SU-DHL-6 (cell line): Measurements from ENCODE around the gene SOX21.

Experiments
- H2AFZ ChIP-seq: fragments of 200-600 bp; sonication (generic); 2 replicates; pipeline ENCODE4 v1.6.1; 2014; ENCODE audit warnings: low read depth, mild to moderate bottlenecking, moderate library complexity, mixed read lengths, antibody characterized with exemption, low read length; ENCODE audit not compliant: severe bottlenecking
- H3F3A ChIP-seq: fragments of 200-600 bp; shearing (Covaris generic); 2 replicates; pipeline ENCODE4 v1.6.0; 2016; ENCODE audit warnings: antibody characterized with exemption, mild to moderate bottlenecking; ENCODE audit not compliant: insufficient read depth
- H3K27ac ChIP-seq: fragments of 200-600 bp; sonication (generic); 2 replicates; pipeline ENCODE4 v1.5.1; 2016; ENCODE audit warnings: low read depth, mild to moderate bottlenecking, low read length, moderate library complexity, mixed read lengths
- H3K27me3 ChIP-seq: fragments of 200-600 bp; sonication (generic), shearing (Covaris generic); 2 replicates; pipeline ENCODE4 v1.6.0; 2014; ENCODE audit warnings: mild to moderate bottlenecking, low read length
- H3K36me3 ChIP-seq: fragments of 200-600 bp; sonication (generic); 2 replicates; pipeline ENCODE4 v1.6.1; 2014; ENCODE audit warnings: mild to moderate bottlenecking, low read length, mixed read lengths
- H3K4me2 ChIP-seq: fragments of 300-600, 200-600 bp; shearing (Covaris generic), sonication (generic); 2 replicates; pipeline ENCODE4 v1.6.0; 2014; ENCODE audit warnings: low read length, low read depth, mild to moderate bottlenecking; ENCODE audit not compliant: poor library complexity, severe bottlenecking
- H3K4me3 ChIP-seq: fragments of 200-600 bp; sonication (generic); 2 replicates; pipeline ENCODE4 v1.5.1; 2014; ENCODE audit warnings: antibody characterized with exemption, low read length, mild to moderate bottlenecking, mixed read lengths; ENCODE audit not compliant: insufficient read depth, poor library complexity, severe bottlenecking
- H3K79me2 ChIP-seq: fragments of 200-600 bp; sonication (generic); 2 replicates; pipeline ENCODE4 v1.6.1; 2014; ENCODE audit warnings: mild to moderate bottlenecking, low read length, moderate library complexity; ENCODE audit not compliant: insufficient read depth
- H3K9ac ChIP-seq: fragments of 200-600 bp; sonication (generic); 2 replicates; pipeline ENCODE4 v1.7.0; 2014; ENCODE audit warnings: mild to moderate bottlenecking, low read length
- H3K9me2 ChIP-seq: fragments of 200-600 bp; sonication (generic); replicated peaks from 2 replicates; pipeline ENCODE4 v1.6.1; 2014; ENCODE audit warnings: low read length; ENCODE audit not compliant: insufficient read depth
- H3K9me3 ChIP-seq: fragments of 200-600 bp; sonication (generic); 2 replicates; pipeline ENCODE4 v1.6.1; 2014; ENCODE audit warnings: low read length, mixed read lengths; ENCODE audit not compliant: insufficient read depth
- H4K20me1 ChIP-seq: fragments of 200-600 bp; sonication (generic); 2 replicates; pipeline ENCODE4 v1.6.1; 2014; ENCODE audit warnings: low read depth, mild to moderate bottlenecking, antibody characterized with exemption, low read length, moderate library complexity, mixed read lengths
- CTCF ChIP-seq: fragments of 200-600 bp; sonication (generic); IDR thresholded peaks from one replicate; pipeline ENCODE4 v1.5.1; 2017; ENCODE audit warnings: antibody characterized with exemption, mild to moderate bottlenecking, low read length, moderate library complexity; ENCODE audit not compliant: insufficient read depth, poor library complexity, severe bottlenecking
- EZH2phosphoT487 ChIP-seq: fragments of 200-600 bp; sonication (generic), shearing (Covaris generic); conservative IDR thresholded peaks from 2 replicates; pipeline ENCODE4 v1.6.1; 2018; ENCODE audit warnings: mild to moderate bottlenecking, antibody characterized with exemption, low read length, moderate library complexity, mixed read lengths

Gene SOX21

GRCh38 chr13:94703721-94704314 lies 8.5 kb downstream of the SOX21 start:
- Histone ChIP-seq H3K9ac (no peak overlapping the region), H3K9me2 (no peaks in the 10 kb centered on the region), H3K27ac (no peak overlapping the region), H3F3A (no peaks in the 10 kb centered on the region), H2AFZ (no peak overlapping the region), H3K4me2 (no peak overlapping the region), H3K4me3 (no peak overlapping the region), H3K36me3 (no peaks in the 10 kb centered on the region), H4K20me1 (no peaks in the 10 kb centered on the region), H3K27me3 (no peaks in the 10 kb centered on the region), H3K79me2 (no peaks in the 10 kb centered on the region), H3K9me3 (no peaks in the 10 kb centered on the region)
- no peak for TF ChIP-seq CTCF
- TF ChIP-seq EZH2phosphoT487: no peak

- H3K4me2 ChIP-seq: no peak overlapping the region
- H3K9me3 ChIP-seq: no peaks in the 10 kb centered on the region
- no peak for TF ChIP-seq CTCF
- no peak for TF ChIP-seq EZH2phosphoT487
- no peaks in the 10 kb centered on the region for H3F3A ChIP-seq
- no peak overlapping the region for H3K4me3 ChIP-seq
- no peaks in the 10 kb centered on the region for H3K79me2 ChIP-seq
- H3K36me3 ChIP-seq: no peaks in the 10 kb centered on the region
- H3K27ac ChIP-seq: no peak overlapping the region
- no peaks in the 10 kb centered on the region for H3K9me2 ChIP-seq
- no peak overlapping the region for H3K9ac ChIP-seq
- no peak overlapping the region for H2AFZ ChIP-seq
- no peaks in the 10 kb centered on the region for H3K27me3 ChIP-seq
- no peaks in the 10 kb centered on the region for H4K20me1 ChIP-seq
These were observed 9.1 kb downstream of the SOX21 start for GRCh38 chr13:94703271-94703670.

GRCh38 chr13:94702181-94703041 lies 9.9 kb downstream of the SOX21 start:
- no peak overlapping the region for H3K9ac ChIP-seq
- H3K27me3 ChIP-seq: no peaks in the 10 kb centered on the region
- no peak overlapping the region for H3K4me3 ChIP-seq

More at GRCh38 chr13:94702181-94703041, 9.9 kb downstream of the SOX21 start:
- H4K20me1 ChIP-seq: no peaks in the 10 kb centered on the region
- no peaks in the 10 kb centered on the region for H3F3A ChIP-seq
- no peaks in the 10 kb centered on the region for H3K9me2 ChIP-seq
- H3K36me3 ChIP-seq: no peaks in the 10 kb centered on the region
- H3K27ac ChIP-seq: no peak overlapping the region
- no peak overlapping the region for H3K4me2 ChIP-seq
- no peaks in the 10 kb centered on the region for H3K9me3 ChIP-seq
- TF ChIP-seq EZH2phosphoT487: no peak
- TF ChIP-seq CTCF: no peak
- H3K79me2 ChIP-seq: no peaks in the 10 kb centered on the region
- H2AFZ ChIP-seq: no peak overlapping the region
